NB4 (cell line): ENCODE data around the gene DDX42.

Experiments used
- POLR2A ChIP-seq: IDR thresholded peaks from 2 replicates; pipeline ENCODE4 v1.6.1; 2011; ENCODE audit warnings: mild to moderate bottlenecking; ENCODE audit not compliant: insufficient read length; ENCODE audit errors: extremely low read depth
- TF ChIP-seq, protein P1 (sequence below): IDR thresholded peaks from one replicate; pipeline ENCODE4 v1.5.1; 2012; ENCODE audit warnings: low read depth, low read length
- TF ChIP-seq, protein P2 (sequence below): IDR thresholded peaks from 2 replicates; pipeline ENCODE4 v1.6.1; 2011; ENCODE audit warnings: low read depth, low read length

DNA sequence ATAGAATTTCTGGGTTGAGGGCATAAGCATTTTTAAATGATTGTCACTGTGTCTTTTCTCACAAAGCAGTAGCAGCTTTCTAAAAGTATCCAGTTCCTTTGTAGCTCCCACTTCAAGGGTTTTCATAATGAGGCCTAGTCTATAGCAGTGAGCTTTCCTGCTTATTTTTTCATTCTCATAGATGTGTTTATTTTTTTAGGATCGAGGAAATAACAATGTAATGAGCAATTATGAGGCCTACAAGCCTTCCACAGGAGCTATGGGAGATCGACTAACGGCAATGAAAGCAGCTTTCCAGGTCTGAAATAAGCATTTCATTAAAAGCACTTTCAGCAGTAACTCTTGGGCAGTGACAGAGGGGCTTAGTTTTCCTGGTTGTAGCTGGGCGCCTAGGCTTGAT is 42.7 kb downstream of the DDX42 start:
- TF ChIP-seq, protein P1, sequence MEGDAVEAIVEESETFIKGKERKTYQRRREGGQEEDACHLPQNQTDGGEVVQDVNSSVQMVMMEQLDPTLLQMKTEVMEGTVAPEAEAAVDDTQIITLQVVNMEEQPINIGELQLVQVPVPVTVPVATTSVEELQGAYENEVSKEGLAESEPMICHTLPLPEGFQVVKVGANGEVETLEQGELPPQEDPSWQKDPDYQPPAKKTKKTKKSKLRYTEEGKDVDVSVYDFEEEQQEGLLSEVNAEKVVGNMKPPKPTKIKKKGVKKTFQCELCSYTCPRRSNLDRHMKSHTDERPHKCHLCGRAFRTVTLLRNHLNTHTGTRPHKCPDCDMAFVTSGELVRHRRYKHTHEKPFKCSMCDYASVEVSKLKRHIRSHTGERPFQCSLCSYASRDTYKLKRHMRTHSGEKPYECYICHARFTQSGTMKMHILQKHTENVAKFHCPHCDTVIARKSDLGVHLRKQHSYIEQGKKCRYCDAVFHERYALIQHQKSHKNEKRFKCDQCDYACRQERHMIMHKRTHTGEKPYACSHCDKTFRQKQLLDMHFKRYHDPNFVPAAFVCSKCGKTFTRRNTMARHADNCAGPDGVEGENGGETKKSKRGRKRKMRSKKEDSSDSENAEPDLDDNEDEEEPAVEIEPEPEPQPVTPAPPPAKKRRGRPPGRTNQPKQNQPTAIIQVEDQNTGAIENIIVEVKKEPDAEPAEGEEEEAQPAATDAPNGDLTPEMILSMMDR: no peak
- no peak for TF ChIP-seq POLR2A
- TF ChIP-seq, protein P2, sequence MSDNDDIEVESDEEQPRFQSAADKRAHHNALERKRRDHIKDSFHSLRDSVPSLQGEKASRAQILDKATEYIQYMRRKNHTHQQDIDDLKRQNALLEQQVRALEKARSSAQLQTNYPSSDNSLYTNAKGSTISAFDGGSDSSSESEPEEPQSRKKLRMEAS: no peak
